Adrenal gland (tissue), 12 donors: ENCODE results near the gene AGT. TPM values are rescaled to one million over a fixed set of nuclear protein-coding genes. Genes with fewer than 3 reads are reported as not detected.

Experiments used
- DNase-seq, 7 donors: peaks; one replicate each; pipeline ENCODE4 v3.0.0-alpha.2; 2019 to 2020
- H3K27ac ChIP-seq, 5 donors: fragments of 200-600 bp; sonication (generic) in 4 of 5; 1 replicate in 3 of 5; 2 replicates in 2 of 5; pipeline versions ENCODE4 v1.5.1 to v1.8.0; 2016 to 2020; ENCODE audit warnings: mild to moderate bottlenecking in 1 of 5
- H3K27me3 ChIP-seq: fragments of 200-600 bp; 2 replicates; pipeline ENCODE4 v1.8.0; 2021
- H3K36me3 ChIP-seq, 2 donors: fragments of 200-600 bp; replicated peaks in 1 of 2; 1 replicate in 1 of 2; 2 replicates in 1 of 2; pipeline versions ENCODE4 v1.5.1 to v1.8.0; 2018 to 2022
- H3K4me1 ChIP-seq, 2 donors: fragments of 200-600 bp; replicated peaks in 1 of 2; 1 replicate in 1 of 2; 2 replicates in 1 of 2; pipeline versions ENCODE4 v1.5.1 to v1.8.0; 2018 to 2021
- H3K4me3 ChIP-seq, 4 donors: fragments of 200-600 bp; sonication (generic) in 3 of 4; one replicate each; pipeline ENCODE4 v1.5.1; 2016 to 2018
- H3K9me3 ChIP-seq, 3 donors: fragments of 200-600 bp; sonication (generic) in 1 of 3; replicated peaks in 1 of 3; 1 replicate in 2 of 3; 2 replicates in 1 of 3; pipeline versions ENCODE4 v1.5.1 to v1.8.0; 2016 to 2021
- POLR2A ChIP-seq, 2 donors: fragments of 450-650 bp; IDR thresholded peaks; one replicate each; pipeline ENCODE4 v1.6.1; 2017; ENCODE audit warnings: antibody characterized with exemption in 2 of 2, mild to moderate bottlenecking in 2 of 2, moderate library complexity in 1 of 2
- WGBS, 4 donors: extraction: QIAGEN DNeasy Blood & Tissue Kit in 2 of 4; methylation state at CpG; one replicate each; pipeline versions ENCODE4 v1.1.5 to v1.1.7; 2013 to 2017; 5-methylcytosine and 5-hydroxymethylcytosine counted together
- intact Hi-C, 2 donors: fragments of 100-400 bp; cut with DNase I; formaldehyde crosslinking; loops; one replicate each; pipeline versions ENCODE4 v1.14.1 to v1.15.0; 2022 to 2023
- polyA plus RNA-seq, 3 donors: library from polyadenylated mRNA; stranded (reverse); fragments of 200-250 nt in 2 of 3; fragments of 350-450 nt in 1 of 3; fragmentation: Illumina TruSeq in 1 of 3; extraction: RNeasy Lipid Tissue Mini Kit (QIAGEN cat#74804) in 1 of 3; gene quantifications; one replicate each; pipeline ENCODE4 v1.2.3, GENCODE V29; 2013 to 2014
- total RNA-seq, 9 donors: library from RNA; depleted of rRNA in 4 of 9; stranded (reverse); fragments of >200 nt in 4 of 9; fragments of 120-200 nt in 1 of 9; fragmentation: NEBNext Ultra II Directional in 1 of 9; extraction: Animal tissue kit (Norgen Biotek cat#: 25700) in 1 of 9; gene quantifications; one replicate each; pipeline versions ENCODE4 v1.1.0 to v1.2.4, GENCODE V29; 2013 to 2023
- TF ChIP-seq, protein P1 (sequence below), 6 experiments: fragments of 450-650 bp in 4 of 6; fragments of 200-600 bp in 2 of 6; sonication (generic) in 1 of 6; IDR thresholded peaks; 1 replicate in 5 of 6; 2 replicates in 1 of 6; pipeline versions ENCODE4 v1.5.1 to v1.8.0; 2016 to 2021; ENCODE audit warnings: antibody characterized with exemption in 6 of 6, mild to moderate bottlenecking in 2 of 6, moderate library complexity in 1 of 6
- donor health status: healthy with polysubstance abuse.
- donor health status: Bipolar disorder and iron deficiency.
- donor health status: DM: yes; HTN: yes; CAD: no.
- donor health status: DM: no; HTN: no; CAD: no.
- donor health status: DM: no; HTN: no; CAD: no.
- donor health status: DM: yes; HTN: yes; CAD: no.

AGT gene
- total and polyA plus RNA-seq, 12 donors, result 6.3 to 103 (median 18.7) TPM

GRCh38 chr1:230706020-230706699, 7.8 kb downstream of the AGT start:
- no peak for DNase-seq
- intact Hi-C loops, result no loop called here
- 88 to 94% (median 91%) methylated on average over 6 to 9 of the region's 9 CpGs for WGBS, 4 donors

DNA sequence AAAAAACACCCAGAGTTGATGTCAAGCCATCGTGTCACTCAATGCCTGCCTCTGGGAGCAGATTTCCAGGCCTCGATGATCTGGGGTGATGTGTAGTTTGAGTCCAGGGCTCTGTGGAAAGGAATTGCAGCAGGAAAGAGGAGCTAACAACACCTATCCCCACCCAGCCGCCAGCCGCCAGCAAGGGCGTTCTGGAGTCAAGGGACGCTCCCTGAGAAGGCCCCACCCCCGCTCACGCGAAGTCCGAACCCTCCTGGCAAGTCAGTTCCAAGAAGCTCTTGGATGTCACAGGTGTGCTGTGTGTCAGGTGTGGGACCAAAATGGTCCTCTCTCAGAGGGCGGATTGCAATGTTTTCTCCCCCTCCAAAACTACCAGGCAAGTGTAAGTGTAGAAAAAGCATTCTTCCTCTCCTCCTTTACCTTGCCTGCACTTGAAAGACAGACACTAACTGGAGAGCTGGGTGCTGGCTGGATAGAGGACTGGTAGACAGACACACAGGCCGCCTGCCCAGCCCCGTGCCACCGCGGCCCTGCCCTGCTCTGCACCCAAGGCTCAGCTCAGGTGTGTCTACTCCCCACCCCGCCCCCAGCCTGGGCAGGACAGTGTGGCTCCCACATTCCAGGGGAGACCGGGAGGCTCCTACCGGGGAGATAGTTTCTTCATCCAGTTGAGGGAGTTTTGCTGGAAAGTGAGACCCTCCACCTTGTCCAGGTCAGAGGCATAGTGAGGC, 8.5 kb downstream of the AGT start:
- H3K4me3 ChIP-seq, result no peak overlapping the region
- H3K27ac ChIP-seq, result no peak overlapping the region
- H3K9me3 ChIP-seq, result no peaks in the 10 kb centered on the region
- no peaks in the 10 kb centered on the region for H3K27me3 ChIP-seq
- TF ChIP-seq, protein P1, sequence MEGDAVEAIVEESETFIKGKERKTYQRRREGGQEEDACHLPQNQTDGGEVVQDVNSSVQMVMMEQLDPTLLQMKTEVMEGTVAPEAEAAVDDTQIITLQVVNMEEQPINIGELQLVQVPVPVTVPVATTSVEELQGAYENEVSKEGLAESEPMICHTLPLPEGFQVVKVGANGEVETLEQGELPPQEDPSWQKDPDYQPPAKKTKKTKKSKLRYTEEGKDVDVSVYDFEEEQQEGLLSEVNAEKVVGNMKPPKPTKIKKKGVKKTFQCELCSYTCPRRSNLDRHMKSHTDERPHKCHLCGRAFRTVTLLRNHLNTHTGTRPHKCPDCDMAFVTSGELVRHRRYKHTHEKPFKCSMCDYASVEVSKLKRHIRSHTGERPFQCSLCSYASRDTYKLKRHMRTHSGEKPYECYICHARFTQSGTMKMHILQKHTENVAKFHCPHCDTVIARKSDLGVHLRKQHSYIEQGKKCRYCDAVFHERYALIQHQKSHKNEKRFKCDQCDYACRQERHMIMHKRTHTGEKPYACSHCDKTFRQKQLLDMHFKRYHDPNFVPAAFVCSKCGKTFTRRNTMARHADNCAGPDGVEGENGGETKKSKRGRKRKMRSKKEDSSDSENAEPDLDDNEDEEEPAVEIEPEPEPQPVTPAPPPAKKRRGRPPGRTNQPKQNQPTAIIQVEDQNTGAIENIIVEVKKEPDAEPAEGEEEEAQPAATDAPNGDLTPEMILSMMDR (IDR thresholded peaks at IDR 0.05), result no peak
- TF ChIP-seq POLR2A (IDR thresholded peaks at IDR 0.05), result no peak
- H3K4me1 ChIP-seq, result no peaks in the 10 kb centered on the region
- intact Hi-C loops, result no loop called here
- no peak for DNase-seq
- WGBS, 4 donors, result 88 to 96% (median 93%) methylated on average over 11 to 18 of the region's 18 CpGs
- no peaks in the 10 kb centered on the region for H3K36me3 ChIP-seq

More at GRCh38 chr1:230706020-230706699, 7.8 kb downstream of the AGT start:
- H3K27ac ChIP-seq, result no peak overlapping the region
- no peaks in the 10 kb centered on the region for H3K4me1 ChIP-seq
- H3K4me3 ChIP-seq, result no peak overlapping the region
- no peaks in the 10 kb centered on the region for H3K36me3 ChIP-seq
- H3K27me3 ChIP-seq, result no peaks in the 10 kb centered on the region
- no peaks in the 10 kb centered on the region for H3K9me3 ChIP-seq
- TF ChIP-seq POLR2A (IDR thresholded peaks at IDR 0.05), result no peak
- TF ChIP-seq, protein P1 (IDR thresholded peaks at IDR 0.05), result no peak

DNA sequence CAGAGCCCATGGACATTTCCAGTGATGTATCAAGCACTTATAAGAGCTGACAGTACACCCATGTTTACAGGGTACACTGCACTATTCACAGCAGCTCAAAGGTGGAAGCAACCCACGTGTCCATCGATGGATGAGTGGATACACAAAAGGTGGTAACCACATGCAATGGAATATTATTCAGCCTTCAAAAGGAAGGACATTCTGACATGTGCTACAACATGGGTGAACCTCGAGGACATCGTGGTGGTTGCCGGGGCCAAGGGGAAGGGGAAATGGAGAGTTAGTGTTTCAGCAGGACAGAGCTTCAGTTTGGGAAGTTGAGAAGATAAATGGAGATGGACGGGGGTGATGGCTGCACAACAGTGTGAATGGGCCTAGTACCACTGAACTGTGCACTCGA, 9.1 kb downstream of the AGT start:
- no peaks in the 10 kb centered on the region for H3K36me3 ChIP-seq
- H3K27me3 ChIP-seq, result no peaks in the 10 kb centered on the region
- TF ChIP-seq, protein P1 (IDR thresholded peaks at IDR 0.05), result no peak
- TF ChIP-seq POLR2A (IDR thresholded peaks at IDR 0.05), result no peak
- H3K4me3 ChIP-seq, result no peak overlapping the region
- no peaks in the 10 kb centered on the region for H3K9me3 ChIP-seq
- no peaks in the 10 kb centered on the region for H3K4me1 ChIP-seq
- H3K27ac ChIP-seq, result no peak overlapping the region
- WGBS, 4 donors, result 90 to 91% (median 91%) methylated on average over 7 of the region's 7 CpGs
- no peak for DNase-seq
- intact Hi-C loops, result no loop called here

DNA sequence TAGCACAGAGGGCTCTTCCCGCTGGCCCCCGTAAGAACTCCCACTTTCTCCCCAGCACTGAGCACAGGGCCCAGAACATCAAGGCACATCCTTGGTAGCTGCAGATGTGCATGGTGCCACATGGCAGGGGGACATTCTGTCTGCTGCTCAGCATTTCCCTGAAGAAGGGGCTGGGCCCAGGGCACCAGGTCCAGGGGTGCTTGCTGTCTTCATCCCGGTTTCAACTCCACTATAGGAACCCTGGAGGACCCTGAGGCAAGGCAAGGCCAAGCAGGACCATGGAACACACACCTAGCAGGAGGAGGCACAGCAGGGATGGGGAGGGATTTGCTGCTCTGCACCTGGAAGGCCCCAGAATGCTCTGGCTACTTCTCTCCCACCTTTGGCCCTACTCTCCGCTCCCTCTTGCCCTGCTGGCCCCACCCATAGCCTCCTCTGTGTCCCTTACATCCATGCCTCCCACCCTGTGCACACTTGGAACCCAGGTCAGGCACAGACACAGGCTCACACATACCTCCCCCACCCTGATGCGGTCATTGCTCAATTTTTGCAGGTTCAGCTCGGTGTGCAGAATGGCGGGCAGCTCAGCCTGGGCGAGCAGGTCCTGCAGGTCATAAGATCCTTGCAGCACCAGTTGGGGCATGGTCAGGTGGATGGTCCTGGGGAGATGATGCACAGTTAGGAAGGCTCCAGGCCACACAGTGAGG, 10.1 kb downstream of the AGT start:
- H3K4me3 ChIP-seq, result no peak overlapping the region
- intact Hi-C loops, result no loop called here
- no peak overlapping the region for H3K27ac ChIP-seq
- H3K9me3 ChIP-seq, result no peaks in the 10 kb centered on the region
- H3K4me1 ChIP-seq, result no peaks in the 10 kb centered on the region
- 90 to 97% (median 94%) methylated on average over 1 to 8 of the region's 8 CpGs for WGBS, 4 donors
- no peaks in the 10 kb centered on the region for H3K27me3 ChIP-seq
- DNase-seq, result no peak
- TF ChIP-seq, protein P1 (IDR thresholded peaks at IDR 0.05), result no peak
- TF ChIP-seq POLR2A (IDR thresholded peaks at IDR 0.05), result no peak
- no peaks in the 10 kb centered on the region for H3K36me3 ChIP-seq
